Amygdala (tissue), 56 donors: ENCODE results near the gene TTC28.

ENCODE experiments used
- DNase-seq, 56 donors: peaks; one replicate each; lab custom pipeline; 2025; lab: John Stamatoyannopoulos, UW

TTC28 gene

GRCh38 chr22:28125799-28126198 lies 553.8 kb downstream of the TTC28 start:
- DNase-seq, result no peak

GRCh38 chr22:28123989-28124766 lies 555.5 kb downstream of the TTC28 start:
- no peak for DNase-seq

- DNase-seq, result no peak
Measured at GRCh38 chr22:28120691-28121592, 558.7 kb downstream of the TTC28 start.

GRCh38 chr22:28118957-28119631 lies 560.5 kb downstream of the TTC28 start:
- DNase-seq, result no peak

GRCh38 chr22:28116219-28116673 lies 563.4 kb downstream of the TTC28 start:
- no peak for DNase-seq

GRCh38 chr22:28115426-28115825 lies 564.2 kb downstream of the TTC28 start:
- no peak for DNase-seq

GRCh38 chr22:28112548-28113043 lies 567.0 kb downstream of the TTC28 start:
- peak in 1 of 56 donors; percentile 14 for DNase-seq

GRCh38 chr22:28112190-28112544 lies 567.5 kb downstream of the TTC28 start:
- DNase-seq, result no peak

- no peak for DNase-seq
Measured at GRCh38 chr22:28111501-28112189, 568.0 kb downstream of the TTC28 start.

- DNase-seq, result no peak
Measured at GRCh38 chr22:28108851-28109250, 570.8 kb downstream of the TTC28 start.

GRCh38 chr22:28106617-28107016 lies 573.0 kb downstream of the TTC28 start:
- no peak for DNase-seq

GRCh38 chr22:28105988-28106387 lies 573.7 kb downstream of the TTC28 start:
- DNase-seq, result no peak

- DNase-seq, result no peak
Measured at GRCh38 chr22:28105413-28105812, 574.2 kb downstream of the TTC28 start.

- no peak for DNase-seq
Measured at GRCh38 chr22:28103596-28103995, 576.0 kb downstream of the TTC28 start.

- no peak for DNase-seq
Measured at GRCh38 chr22:28102151-28102812, 577.4 kb downstream of the TTC28 start.

GRCh38 chr22:28097627-28098026 lies 582.0 kb downstream of the TTC28 start:
- no peak for DNase-seq

- no peak for DNase-seq
Measured at GRCh38 chr22:28096161-28096560, 583.5 kb downstream of the TTC28 start.

GRCh38 chr22:28095316-28096095 lies 584.1 kb downstream of the TTC28 start:
- no peak for DNase-seq

- DNase-seq, result no peak
Measured at GRCh38 chr22:28094771-28095170, 584.9 kb downstream of the TTC28 start.
